HepG2 (cell line): ENCODE data around the gene FMO3. TPM values are rescaled to one million over a fixed set of nuclear protein-coding genes. Genes with fewer than 3 reads are reported as not detected.

Experiments
- ATAC-seq: fragments of 200-7000 bp; cut with Tn5 transposase; 3 replicates; pipeline ENCODE4 v1.9.1; 2020; ENCODE audit warnings: mild to moderate bottlenecking, moderate library complexity
- BruUV-seq: library from RNA; stranded (reverse); fragments of 400-500 nt; replicated peaks from 2 replicates; lab custom pipeline; 2021; lab: Mats Ljungman, UMichigan
- CTCF ChIA-PET: fragments of 300-600 bp; formaldehyde crosslinking; extraction: SDS; loops from one replicate; lab custom pipeline; 2021; ENCODE audit warnings: low total read pairs, inconsistent platforms, low intra/inter-chr PET ratio; lab: Yijun Ruan, JAX
- POLR2A ChIA-PET: fragments of 350-600 bp; sonication (Branson Sonifier 250); formaldehyde crosslinking; loops from one replicate; lab custom pipeline; 2020; ENCODE audit warnings: antibody characterized with exemption, inconsistent platforms; lab: Yijun Ruan, JAX
- DNase-seq: peaks from one replicate; pipeline ENCODE4 v3.0.0-alpha.2; 2015; ENCODE audit warnings: low spot score
- FAIRE-seq: peaks from 3 replicates; lab custom pipeline; 2011; peaks lifted over from hg19 to GRCh38; lab: Jason Lieb, UNC
- H2AFZ ChIP-seq: one replicate; pipeline ENCODE4 v1.6.1; 2011; ENCODE audit warnings: low read length, inconsistent platforms
- H3K27ac ChIP-seq: fragments of 300-600 bp; 3 replicates; pipeline ENCODE4 v1.8.0; 2011; ENCODE audit warnings: mixed run types, mild to moderate bottlenecking, mixed read lengths, low read length, inconsistent platforms; ENCODE audit not compliant: insufficient read depth; ENCODE audit errors: extremely low read length
- H3K27me3 ChIP-seq, 2 experiments: fragments of 200-600 bp in 1 of 2; 2 replicates in 1 of 2; 3 replicates in 1 of 2; pipeline versions ENCODE4 v1.6.0 to v1.8.0; 2011; ENCODE audit warnings: low read length in 2 of 2, mild to moderate bottlenecking in 2 of 2, moderate library complexity in 2 of 2, inconsistent platforms in 1 of 2; ENCODE audit not compliant: insufficient read depth in 2 of 2, control insufficient read depth in 1 of 2
- H3K36me3 ChIP-seq, 2 experiments: fragments of 200-600 bp in 1 of 2; replicated peaks in 1 of 2; 2 replicates in 1 of 2; 3 replicates in 1 of 2; pipeline versions ENCODE4 v1.5.1 to v1.8.0; 2011; ENCODE audit warnings: low read length in 2 of 2, inconsistent platforms in 1 of 2; ENCODE audit not compliant: insufficient read depth in 2 of 2, control insufficient read depth in 1 of 2
- H3K4me1 ChIP-seq: 2 replicates; pipeline ENCODE4 v1.5.1; 2012; ENCODE audit warnings: low read length, inconsistent platforms; ENCODE audit not compliant: insufficient read depth
- H3K4me2 ChIP-seq: 2 replicates; pipeline ENCODE4 v1.6.0; 2011; ENCODE audit warnings: low read depth, low read length, inconsistent platforms
- H3K4me3 ChIP-seq, 3 experiments: fragments of 200-600 bp in 1 of 3; sonication (generic), shearing (Covaris generic) in 1 of 3; replicated peaks in 1 of 3; 2 replicates each; pipeline ENCODE4 v1.5.1; 2011 to 2016; ENCODE audit warnings: low read length in 3 of 3, inconsistent platforms in 2 of 3, low read depth in 2 of 3, mild to moderate bottlenecking in 2 of 3, control low read depth in 1 of 3, mixed read lengths in 1 of 3; ENCODE audit not compliant: insufficient read depth in 1 of 3
- H3K79me2 ChIP-seq: one replicate; pipeline ENCODE4 v1.6.1; 2011; ENCODE audit warnings: low read length, inconsistent platforms; ENCODE audit not compliant: insufficient read depth
- H3K9ac ChIP-seq: 2 replicates; pipeline ENCODE4 v1.6.0; 2011; ENCODE audit warnings: mild to moderate bottlenecking, low read depth, low read length, inconsistent platforms; ENCODE audit not compliant: insufficient read depth
- H3K9me3 ChIP-seq: 2 replicates; pipeline ENCODE4 v1.5.1; 2012; ENCODE audit warnings: mild to moderate bottlenecking, low read length
- H4K20me1 ChIP-seq: 2 replicates; pipeline ENCODE4 v1.6.0; 2011; ENCODE audit warnings: inconsistent platforms, mild to moderate bottlenecking, low read length, moderate library complexity; ENCODE audit not compliant: insufficient read depth
- ATM ChIP-seq: fragments of 450-650 bp; IDR thresholded peaks from 2 replicates; pipeline ENCODE4 v1.7.1; 2017; ENCODE audit warnings: mild to moderate bottlenecking, borderline replicate concordance
- IRX3 ChIP-seq: sonication (generic); formaldehyde crosslinking; IDR thresholded peaks from 2 replicates; pipeline ENCODE4 v1.8.1; 2023; ENCODE audit warnings: mild to moderate bottlenecking, low read depth, missing genetic modification reagents, borderline replicate concordance
- MEF2D ChIP-seq: sonication (generic); formaldehyde crosslinking; IDR thresholded peaks from 2 replicates; pipeline ENCODE4 v1.5.1; 2020; ENCODE audit warnings: mild to moderate bottlenecking, missing genetic modification reagents
- RAD21 ChIP-seq: fragments of 450-650 bp; formaldehyde crosslinking; IDR thresholded peaks from 2 replicates; pipeline ENCODE4 v1.5.0; 2020; ENCODE audit warnings: mild to moderate bottlenecking
- SALL1 ChIP-seq: sonication (generic); formaldehyde crosslinking; IDR thresholded peaks from 2 replicates; pipeline ENCODE4 v1.8.0; 2022; ENCODE audit warnings: mild to moderate bottlenecking, missing genetic modification reagents
- ZNF326 ChIP-seq: sonication (generic); formaldehyde crosslinking; IDR thresholded peaks from 2 replicates; pipeline ENCODE4 v1.4.0; 2020; ENCODE audit warnings: missing genetic modification reagents, borderline replicate concordance
- ZNF841 ChIP-seq: sonication (generic); formaldehyde crosslinking; IDR thresholded peaks from 2 replicates; pipeline ENCODE4 v1.8.1; 2023; ENCODE audit warnings: missing genetic modification reagents, borderline replicate concordance
- ZNF878 ChIP-seq: sonication (generic); formaldehyde crosslinking; IDR thresholded peaks from 2 replicates; pipeline ENCODE4 v1.8.1; 2023; ENCODE audit warnings: mild to moderate bottlenecking, missing genetic modification reagents, moderate library complexity
- WGBS: methylation state at CpG from one replicate; pipeline ENCODE4 v1.1.6; 2017; ENCODE audit warnings: low lambda C conversion rate; 5-methylcytosine and 5-hydroxymethylcytosine counted together
- in situ Hi-C: cut with HindIII; loops from 2 replicates; pipeline ENCODE4 v1.10.0; 2017; ENCODE audit warnings: low pct_unique_long_range_greater_than_20kb; ENCODE audit not compliant: extremely low pct_ligation_motif_present
- intact Hi-C: fragments of 100-400 bp; cut with micrococcal nuclease; formaldehyde crosslinking; loops from one replicate; pipeline ENCODE4 v1.10.0; 2022; ENCODE audit not compliant: unreplicated experiment
- polyA plus RNA-seq, 8 experiments: library from polyadenylated mRNA; depleted of rRNA in 3 of 8; stranded (reverse) in 7 of 8; unstranded in 1 of 8; fragments of >200 nt; fragmentation: Illumina TruSeq in 4 of 8; extraction: Trizol in 4 of 8; gene quantifications; 2 replicates each; pipeline versions ENCODE4 v1.2.1 to v1.2.3, GENCODE V29; 2011 to 2016; ENCODE audit warnings: low read depth in 4 of 8, missing spikeins in 1 of 8, mixed read lengths in 1 of 8; ENCODE audit not compliant: insufficient read depth in 1 of 8
- total RNA-seq, 5 experiments: library from RNA; depleted of rRNA; stranded (reverse); fragments of >200 nt; fragmentation: Illumina TruSeq; extraction: Trizol; gene quantifications; 2 replicates each; pipeline ENCODE4 v1.2.3, GENCODE V29; 2016; ENCODE audit warnings: low read depth in 1 of 5
- TF ChIP-seq, protein P1 (sequence below): IDR thresholded peaks from 2 replicates; pipeline ENCODE4 v1.6.1; 2016; ENCODE audit warnings: mild to moderate bottlenecking
- TF ChIP-seq, protein P2 (sequence below): sonication (generic); formaldehyde crosslinking; IDR thresholded peaks from 2 replicates; pipeline ENCODE4 v1.9.0; 2021; ENCODE audit warnings: missing genetic modification reagents, mild to moderate bottlenecking, borderline replicate concordance
- TF ChIP-seq, protein P3 (sequence below): IDR thresholded peaks from 2 replicates; pipeline ENCODE4 v1.6.1; 2016; ENCODE audit warnings: missing biosample characterization, missing genetic modification reagents, low read depth
- TF ChIP-seq, protein P4 (sequence below): sonication (generic); formaldehyde crosslinking; IDR thresholded peaks from 2 replicates; pipeline ENCODE4 v1.4.0; 2020; ENCODE audit warnings: mild to moderate bottlenecking, missing genetic modification reagents

FMO3 gene
- total and polyA plus RNA-seq, 2 of the 13 experiments (the other 11 are each of a cell fraction or from before 2014, with no cell fraction given), result not detected

DNA sequence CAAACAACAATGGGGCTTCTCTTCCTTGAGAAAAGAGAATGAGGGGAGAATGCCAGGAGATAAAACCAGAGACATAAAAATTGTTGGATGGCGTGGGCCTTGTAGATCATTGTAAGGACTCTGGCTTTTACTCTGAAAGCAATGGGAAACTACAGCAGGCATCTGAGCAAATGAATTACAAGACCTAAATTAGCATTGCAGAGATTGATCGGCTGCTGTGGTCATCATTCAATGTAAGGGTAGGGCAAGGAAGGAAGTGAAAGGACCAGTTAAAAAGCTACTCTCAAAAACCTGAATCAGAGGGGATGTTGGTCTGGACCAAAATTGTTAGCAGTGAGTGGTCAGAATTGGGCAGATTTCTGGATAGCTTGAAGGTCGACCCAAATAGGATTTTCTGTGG lies 21.4 kb downstream of the FMO3 start:
- no peaks in the 10 kb centered on the region for H3K36me3 ChIP-seq
- 33% methylated on average over 3 of the region's 3 CpGs for WGBS
- H3K9me3 ChIP-seq, result no peaks in the 10 kb centered on the region
- no peaks in the 10 kb centered on the region for H4K20me1 ChIP-seq
- DNase-seq, result no peak
- no peak overlapping the region for H3K27ac ChIP-seq
- no peak for FAIRE-seq
- TF ChIP-seq IRX3 (CRISPR knock-in tag) (no peak), MEF2D (CRISPR knock-in tag) (no peak)
- TF ChIP-seq, protein P1, sequence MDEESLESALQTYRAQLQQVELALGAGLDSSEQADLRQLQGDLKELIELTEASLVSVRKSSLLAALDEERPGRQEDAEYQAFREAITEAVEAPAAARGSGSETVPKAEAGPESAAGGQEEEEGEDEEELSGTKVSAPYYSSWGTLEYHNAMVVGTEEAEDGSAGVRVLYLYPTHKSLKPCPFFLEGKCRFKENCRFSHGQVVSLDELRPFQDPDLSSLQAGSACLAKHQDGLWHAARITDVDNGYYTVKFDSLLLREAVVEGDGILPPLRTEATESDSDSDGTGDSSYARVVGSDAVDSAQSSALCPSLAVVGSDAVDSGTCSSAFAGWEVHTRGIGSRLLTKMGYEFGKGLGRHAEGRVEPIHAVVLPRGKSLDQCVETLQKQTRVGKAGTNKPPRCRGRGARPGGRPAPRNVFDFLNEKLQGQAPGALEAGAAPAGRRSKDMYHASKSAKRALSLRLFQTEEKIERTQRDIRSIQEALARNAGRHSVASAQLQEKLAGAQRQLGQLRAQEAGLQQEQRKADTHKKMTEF (CRISPR knock-in tag), result no peak
- TF ChIP-seq, protein P2, sequence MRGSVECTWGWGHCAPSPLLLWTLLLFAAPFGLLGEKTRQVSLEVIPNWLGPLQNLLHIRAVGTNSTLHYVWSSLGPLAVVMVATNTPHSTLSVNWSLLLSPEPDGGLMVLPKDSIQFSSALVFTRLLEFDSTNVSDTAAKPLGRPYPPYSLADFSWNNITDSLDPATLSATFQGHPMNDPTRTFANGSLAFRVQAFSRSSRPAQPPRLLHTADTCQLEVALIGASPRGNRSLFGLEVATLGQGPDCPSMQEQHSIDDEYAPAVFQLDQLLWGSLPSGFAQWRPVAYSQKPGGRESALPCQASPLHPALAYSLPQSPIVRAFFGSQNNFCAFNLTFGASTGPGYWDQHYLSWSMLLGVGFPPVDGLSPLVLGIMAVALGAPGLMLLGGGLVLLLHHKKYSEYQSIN, result no peak
- H3K4me1 ChIP-seq, result no peaks in the 10 kb centered on the region
- no peak overlapping the region for H3K4me2 ChIP-seq
- H3K4me3 ChIP-seq, result no peak overlapping the region
- no peak for ATAC-seq
- ChIA-PET POLR2A (no interaction called here), CTCF (no interaction called here)
- H3K9ac ChIP-seq, result no peak overlapping the region
- H3K27me3 ChIP-seq, result no peaks in the 10 kb centered on the region
- no peak overlapping the region for H2AFZ ChIP-seq
- intact Hi-C loops, result no loop called here
- no TSS peak for BruUV-seq
- no peaks in the 10 kb centered on the region for H3K79me2 ChIP-seq
- in situ Hi-C loops, result no loop called here

DNA sequence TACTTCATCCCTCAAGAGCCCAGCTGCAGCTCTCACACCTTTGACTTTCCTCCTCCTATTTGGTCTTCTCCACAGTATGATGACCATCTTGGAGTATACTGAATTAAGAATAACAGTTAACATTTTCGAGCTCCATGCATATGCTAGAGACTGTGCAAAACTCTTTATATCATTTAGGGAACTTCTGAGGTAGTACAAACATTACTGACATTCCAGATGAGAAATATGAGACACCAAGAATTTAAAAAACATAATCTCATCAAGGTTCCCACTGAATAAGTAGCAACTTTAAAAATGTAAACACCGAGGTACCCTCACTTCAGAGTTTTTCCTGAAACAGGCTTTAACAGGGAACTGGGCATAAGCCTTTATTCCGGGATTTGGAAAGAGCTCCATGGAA lies 22.7 kb downstream of the FMO3 start:
- WGBS, result 16% methylated on average over 3 of the region's 3 CpGs
- in situ Hi-C loops (no loop called here), intact Hi-C loops (no loop called here)
- Histone ChIP-seq H3K27me3 (no peaks in the 10 kb centered on the region), H3K4me3 (no peak overlapping the region), H4K20me1 (no peaks in the 10 kb centered on the region), H3K9ac (no peak overlapping the region), H3K4me1 (no peaks in the 10 kb centered on the region), H3K36me3 (no peaks in the 10 kb centered on the region), H3K9me3 (no peaks in the 10 kb centered on the region), H3K27ac (no peak overlapping the region), H3K79me2 (no peaks in the 10 kb centered on the region), H3K4me2 (no peak overlapping the region), H2AFZ (no peak overlapping the region)
- TF ChIP-seq SALL1 (CRISPR knock-in tag) (no peak), ZNF326 (CRISPR knock-in tag) (no peak), ZNF878 (CRISPR knock-in tag) (no peak), ZNF841 (no peak), ATM (no peak), RAD21 (no peak)
- TF ChIP-seq, protein P3, sequence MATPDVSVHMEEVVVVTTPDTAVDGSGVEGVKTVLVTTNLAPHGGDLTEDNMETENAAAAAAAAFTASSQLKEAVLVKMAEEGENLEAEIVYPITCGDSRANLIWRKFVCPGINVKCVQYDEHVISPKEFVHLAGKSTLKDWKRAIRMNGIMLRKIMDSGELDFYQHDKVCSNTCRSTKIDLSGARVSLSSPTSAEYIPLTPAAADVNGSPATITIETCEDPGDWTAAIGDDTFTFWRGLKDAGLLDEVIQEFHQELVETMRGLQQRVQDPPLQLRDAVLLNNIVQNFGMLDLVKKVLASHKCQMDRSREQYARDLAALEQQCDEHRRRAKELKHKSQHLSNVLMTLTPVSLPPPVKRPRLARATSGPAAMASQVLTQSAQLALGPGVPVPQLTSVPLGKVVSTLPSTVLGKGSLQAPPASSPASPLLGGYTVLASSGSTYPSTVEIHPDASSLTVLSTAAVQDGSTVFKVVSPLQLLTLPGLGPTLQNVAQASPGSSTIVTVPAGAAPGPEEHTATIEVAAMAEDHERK (CRISPR knock-in tag), result no peak
- TF ChIP-seq, protein P4, sequence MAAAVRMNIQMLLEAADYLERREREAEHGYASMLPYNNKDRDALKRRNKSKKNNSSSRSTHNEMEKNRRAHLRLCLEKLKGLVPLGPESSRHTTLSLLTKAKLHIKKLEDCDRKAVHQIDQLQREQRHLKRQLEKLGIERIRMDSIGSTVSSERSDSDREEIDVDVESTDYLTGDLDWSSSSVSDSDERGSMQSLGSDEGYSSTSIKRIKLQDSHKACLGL, result no peak
- no peak for DNase-seq
- ATAC-seq, result no peak
- no peak for FAIRE-seq
- no TSS peak for BruUV-seq
- CTCF ChIA-PET, result no interaction called here
- POLR2A ChIA-PET, result no interaction called here
